ENCODE data around the gene TMEM198.

- TF ChIP-seq CTCF (conservative IDR thresholded peaks at IDR 0.05 in 1 of 2, IDR thresholded peaks at IDR 0.05 in 1 of 2; ENCODE audit: extremely low read depth in 1 of 2, insufficient read depth in 1 of 2, low read depth in 1 of 2, low read length in 2 of 2), result no peak
- no peak for TF ChIP-seq EZH2 (IDR thresholded peaks at IDR 0.05; ENCODE audit: borderline replicate concordance, low read length)
Observed at GRCh38 chr2:219572237-219573001, 28.6 kb downstream of the TMEM198 start, which contains the start of gene INHA.
